Common myeloid progenitor, CD34-positive (primary cell): ENCODE data around the gene TSPAN10.

Experiments
- CTCF ChIA-PET: fragments of 350-600 bp; sonication (Branson Sonifier 250); formaldehyde crosslinking; loops from one replicate; lab custom pipeline; 2021; ENCODE audit warnings: antibody characterized with exemption; lab: Charles Lee
- POLR2A ChIA-PET: fragments of 350-600 bp; sonication (Branson Sonifier 250); formaldehyde crosslinking; loops from one replicate; lab custom pipeline; 2021; ENCODE audit warnings: antibody characterized with exemption; lab: Charles Lee
- DNase-seq, 3 donors: peaks; one replicate each; pipeline versions ENCODE4 v3.0.0 to v3.0.0-alpha.2; 2013
- H3K27ac ChIP-seq, 2 experiments: 1 replicate in 1 of 2; 2 replicates in 1 of 2; pipeline ENCODE4 v1.7.0; 2013; ENCODE audit warnings: inconsistent platforms in 2 of 2, low read length in 2 of 2, mild to moderate bottlenecking in 2 of 2, low read depth in 1 of 2, moderate library complexity in 1 of 2; ENCODE audit not compliant: severe bottlenecking in 2 of 2, insufficient read depth in 1 of 2, poor library complexity in 1 of 2
- H3K27me3 ChIP-seq, 5 experiments: replicated peaks in 2 of 5; 1 replicate in 3 of 5; 2 replicates in 2 of 5; pipeline versions ENCODE4 v1.6.1 to v1.7.0; 2013; ENCODE audit warnings: low read length in 4 of 5, mild to moderate bottlenecking in 2 of 5, moderate library complexity in 2 of 5, inconsistent platforms in 1 of 5; ENCODE audit not compliant: insufficient read depth in 5 of 5, control insufficient read depth in 4 of 5
- H3K36me3 ChIP-seq, 4 experiments: 1 replicate in 2 of 4; 2 replicates in 2 of 4; pipeline versions ENCODE4 v1.6.1 to v1.7.0; 2013; ENCODE audit warnings: low read length in 3 of 4, control low read depth in 1 of 4, mild to moderate bottlenecking in 1 of 4; ENCODE audit not compliant: control insufficient read depth in 4 of 4, insufficient read depth in 4 of 4
- H3K4me1 ChIP-seq, 4 experiments: 1 replicate in 3 of 4; 2 replicates in 1 of 4; pipeline versions ENCODE4 v1.6.1 to v1.7.1; 2013; ENCODE audit warnings: low read length in 3 of 4, mild to moderate bottlenecking in 3 of 4, control low read depth in 1 of 4, inconsistent platforms in 1 of 4, moderate library complexity in 1 of 4; ENCODE audit not compliant: control insufficient read depth in 4 of 4, insufficient read depth in 4 of 4; ENCODE audit errors: control extremely low read depth in 1 of 4
- H3K4me3 ChIP-seq, 7 experiments: 1 replicate in 4 of 7; 2 replicates in 3 of 7; pipeline versions ENCODE4 v1.5.1 to v1.7.0; 2013; ENCODE audit warnings: mild to moderate bottlenecking in 7 of 7, low read length in 6 of 7, moderate library complexity in 6 of 7, inconsistent platforms in 2 of 7, low read depth in 2 of 7, control low read depth in 1 of 7; ENCODE audit not compliant: insufficient read depth in 4 of 7, control insufficient read depth in 1 of 7; ENCODE audit errors: extremely low read depth in 1 of 7
- H3K9me3 ChIP-seq, 5 experiments: 1 replicate in 4 of 5; 2 replicates in 1 of 5; pipeline versions ENCODE4 v1.6.1 to v1.7.1; 2013; ENCODE audit warnings: low read length in 4 of 5, mild to moderate bottlenecking in 2 of 5, inconsistent platforms in 1 of 5, low read depth in 1 of 5, moderate library complexity in 1 of 5; ENCODE audit not compliant: control insufficient read depth in 4 of 5, insufficient read depth in 2 of 5; ENCODE audit errors: control extremely low read depth in 1 of 5
- WGBS: methylation state at CpG from one replicate; pipeline ENCODE4 v1.1.5; 2013; ENCODE audit not compliant: insufficient coverage; 5-methylcytosine and 5-hydroxymethylcytosine counted together

The TSPAN10 gene

DNA sequence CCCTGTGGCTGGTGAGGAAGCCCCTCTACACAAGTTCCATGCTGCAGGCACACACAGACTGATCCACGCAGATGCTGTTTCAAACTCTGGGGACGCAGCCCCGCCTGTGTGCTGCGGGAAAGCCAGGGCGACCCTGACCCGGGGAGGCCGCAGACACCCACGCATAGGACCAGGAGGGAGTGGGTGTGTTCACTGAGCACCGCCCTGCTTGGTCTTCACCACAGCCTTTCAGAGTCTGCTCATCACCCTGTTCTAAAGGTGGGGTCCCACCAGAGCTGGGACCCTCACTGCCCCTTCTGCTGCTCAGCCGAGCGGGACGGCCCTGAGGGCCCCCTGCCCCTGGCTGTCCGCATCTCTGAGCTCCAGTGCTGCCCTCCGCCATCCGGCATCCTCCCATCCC lies 7.5 kb downstream of the TSPAN10 start:
- peaks cover 0 to 4% (median 0%) of the 10 kb centered on the region in 4 experiments for H3K36me3 ChIP-seq
- peaks cover 0 to 13% (median 8%) of the 10 kb centered on the region in 5 experiments for H3K9me3 ChIP-seq
- H3K4me1 ChIP-seq: peaks cover 0 to 1% (median 0%) of the 10 kb centered on the region in 4 experiments
- WGBS: 98% methylated on average over 14 of the region's 15 CpGs
- DNase-seq: no peak
- peaks cover 0 to 28% (median 14%) of the 10 kb centered on the region in 5 experiments for H3K27me3 ChIP-seq
- no peak overlapping the region for H3K4me3 ChIP-seq
- H3K27ac ChIP-seq: no peak overlapping the region
- ChIA-PET POLR2A (no interaction called here), CTCF (no interaction called here)

DNA sequence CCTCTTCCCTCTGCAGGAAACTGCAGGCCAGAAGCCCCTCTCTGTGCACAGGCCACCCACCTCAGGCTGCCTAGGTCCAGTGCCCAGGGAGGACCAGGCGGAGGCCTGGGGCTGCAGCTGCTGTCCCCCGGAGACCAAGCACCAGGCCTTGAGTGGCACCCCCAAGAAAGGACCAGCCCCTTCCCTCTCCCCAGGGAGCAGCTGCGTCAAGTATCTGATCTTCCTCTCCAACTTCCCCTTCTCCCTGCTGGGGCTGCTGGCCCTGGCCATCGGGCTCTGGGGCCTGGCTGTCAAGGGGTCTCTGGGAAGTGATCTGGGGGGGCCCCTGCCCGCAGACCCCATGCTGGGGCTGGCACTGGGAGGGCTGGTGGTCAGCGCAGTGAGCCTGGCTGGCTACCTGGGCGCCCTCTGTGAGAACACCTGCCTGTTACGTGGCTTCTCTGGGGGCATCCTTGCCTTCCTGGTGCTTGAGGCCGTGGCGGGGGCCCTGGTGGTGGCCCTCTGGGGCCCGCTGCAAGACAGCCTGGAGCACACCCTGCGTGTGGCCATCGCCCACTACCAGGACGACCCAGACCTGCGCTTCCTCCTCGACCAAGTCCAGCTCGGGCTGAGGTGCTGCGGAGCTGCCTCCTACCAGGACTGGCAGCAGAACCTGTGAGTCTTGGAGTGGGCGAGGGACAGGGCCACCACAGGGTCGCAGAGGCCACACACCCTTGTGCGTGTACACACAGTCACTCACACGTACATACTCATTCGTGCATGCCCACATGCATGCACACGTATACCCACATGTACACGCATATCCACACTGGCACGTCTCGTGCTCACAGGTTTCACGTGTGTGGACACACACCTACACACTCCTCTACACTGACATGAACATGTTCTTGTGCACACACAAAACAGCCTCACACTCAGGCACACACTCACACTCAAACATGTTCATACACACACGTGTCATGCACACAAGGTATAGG lies 8.3 kb downstream of the TSPAN10 start:
- Histone ChIP-seq H3K27me3 (peaks cover 0 to 34% (median 14%) of the 10 kb centered on the region in 5 experiments), H3K27ac (no peak overlapping the region), H3K36me3 (peaks cover 0 to 4% (median 0%) of the 10 kb centered on the region in 4 experiments), H3K4me3 (no peak overlapping the region), H3K4me1 (peaks cover 0 to 1% (median 0%) of the 10 kb centered on the region in 4 experiments), H3K9me3 (peaks cover 0 to 13% (median 8%) of the 10 kb centered on the region in 5 experiments)
- no peak for DNase-seq
- WGBS: 90% methylated on average over 23 of the region's 29 CpGs
- ChIA-PET POLR2A (interaction anchor here (0.6 kb wide), 1 partner anchor 21 kb away, joined by 3 read pairs; the partner anchor contains the start of genes CCDC137 and OXLD1), CTCF (no interaction called here)

DNA sequence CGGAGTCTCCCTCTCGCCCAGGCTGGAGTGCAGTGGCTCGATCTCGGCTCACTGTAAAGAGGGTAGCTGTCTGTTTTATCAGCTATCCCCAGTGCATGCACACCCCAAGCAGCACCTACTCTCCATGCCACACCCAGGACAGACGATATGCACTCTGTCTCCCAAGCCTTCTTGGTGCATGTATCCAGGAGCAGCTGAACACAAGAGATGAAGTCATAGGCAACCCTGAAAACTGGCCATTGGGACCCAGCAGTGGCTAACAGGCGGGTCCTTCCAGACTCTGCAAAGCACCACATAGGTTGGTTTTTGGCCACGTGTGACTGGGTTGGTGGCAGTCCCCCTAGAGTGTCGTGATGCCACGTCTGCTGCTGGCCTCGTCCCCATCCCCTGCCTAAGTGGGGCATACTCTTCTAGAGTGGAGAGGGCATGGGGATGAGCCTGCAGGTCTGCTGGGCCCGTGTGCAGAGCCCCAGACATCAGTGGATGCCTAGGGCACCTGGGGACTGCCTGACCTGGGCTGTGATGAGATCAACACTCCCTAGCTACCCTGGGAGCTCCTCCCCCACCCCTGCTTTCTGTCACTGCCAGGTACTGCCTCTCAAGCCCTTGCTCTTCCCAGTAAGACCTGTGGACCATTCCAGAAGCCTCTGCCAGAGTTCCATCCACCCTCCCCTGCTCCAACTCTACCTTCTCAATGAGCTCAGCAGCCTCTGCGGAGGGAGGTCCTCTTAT lies 10.0 kb downstream of the TSPAN10 start:
- WGBS: 89% methylated on average over 8 of the region's 12 CpGs
- Histone ChIP-seq H3K27me3 (peaks cover 0 to 35% (median 14%) of the 10 kb centered on the region in 5 experiments), H3K4me1 (peaks cover 0 to 1% (median 0%) of the 10 kb centered on the region in 4 experiments), H3K4me3 (no peak overlapping the region), H3K9me3 (peaks cover 0 to 13% (median 8%) of the 10 kb centered on the region in 5 experiments), H3K27ac (no peak overlapping the region), H3K36me3 (peaks cover 0 to 6% (median 0%) of the 10 kb centered on the region in 4 experiments)
- POLR2A ChIA-PET: no interaction called here
- DNase-seq: no peak
- CTCF ChIA-PET: no interaction called here

- Histone ChIP-seq H3K36me3 (peaks cover 0 to 6% (median 0%) of the 10 kb centered on the region in 4 experiments), H3K9me3 (peaks cover 0 to 13% (median 8%) of the 10 kb centered on the region in 5 experiments), H3K27me3 (peaks cover 0 to 35% (median 14%) of the 10 kb centered on the region in 5 experiments), H3K4me3 (no peak overlapping the region), H3K27ac (no peak overlapping the region), H3K4me1 (peaks cover 0 to 2% (median under 1%) of the 10 kb centered on the region in 4 experiments)
- no peak for DNase-seq
- ChIA-PET CTCF (no interaction called here), POLR2A (no interaction called here)
- WGBS: 81% methylated on average over 6 of the region's 21 CpGs
Observed at GRCh38 chr17:81647640-81648012, 10.6 kb downstream of the TSPAN10 start.

DNA sequence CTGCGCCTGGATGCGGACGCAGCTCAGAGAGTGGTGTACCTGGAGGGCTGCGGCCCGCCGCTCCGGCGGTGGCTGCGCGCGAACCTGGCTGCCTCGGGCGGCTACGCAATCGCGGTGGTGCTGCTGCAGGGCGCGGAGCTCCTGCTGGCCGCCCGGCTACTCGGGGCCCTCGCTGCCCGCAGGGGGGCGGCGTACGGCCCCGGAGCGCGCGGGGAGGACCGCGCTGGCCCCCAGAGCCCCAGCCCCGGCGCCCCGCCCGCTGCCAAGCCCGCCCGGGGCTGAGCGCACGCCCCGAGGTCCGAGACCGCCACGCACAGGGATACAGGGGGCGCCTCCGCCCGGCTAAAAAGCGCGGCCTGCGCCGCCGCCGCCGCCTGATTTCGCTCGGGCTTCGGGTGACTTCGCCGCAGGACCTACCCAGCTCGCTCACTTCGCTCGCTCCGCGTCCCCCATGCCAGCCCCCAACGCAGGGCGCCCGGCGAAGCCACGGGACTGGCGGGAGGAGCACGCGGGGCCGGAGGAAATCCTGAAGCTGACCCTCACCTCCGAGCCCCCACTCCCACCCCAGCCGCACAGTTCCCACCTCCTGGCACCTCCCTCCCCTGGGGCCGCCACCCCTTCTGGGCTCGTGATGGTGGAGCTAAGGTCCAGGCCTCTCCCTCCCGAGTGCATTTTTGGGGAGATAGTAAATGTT lies 11.2 kb downstream of the TSPAN10 start:
- DNase-seq: no peak
- CTCF ChIA-PET: no interaction called here
- POLR2A ChIA-PET: no interaction called here

GRCh38 chr17:81648707-81649085 lies 11.7 kb downstream of the TSPAN10 start:
- peaks cover 0 to 13% (median 8%) of the 10 kb centered on the region in 5 experiments for H3K9me3 ChIP-seq
- no peak overlapping the region for H3K4me3 ChIP-seq
- peaks cover 0 to 12% (median 11%) of the 10 kb centered on the region in 4 experiments for H3K4me1 ChIP-seq
- peaks cover 0 to 6% (median 0%) of the 10 kb centered on the region in 4 experiments for H3K36me3 ChIP-seq
- no peak overlapping the region for H3K27ac ChIP-seq
- no peak for DNase-seq
- CTCF ChIA-PET: no interaction called here
- 86% methylated on average over 13 of the region's 14 CpGs for WGBS
- H3K27me3 ChIP-seq: peaks cover 0 to 35% (median 14%) of the 10 kb centered on the region in 5 experiments
- POLR2A ChIA-PET: interaction anchor here (0.7 kb wide), 1 partner anchor 22 kb away, joined by 4 read pairs; no protein-coding TSS in a partner anchor

More for the DNA sequence above, 11.2 kb downstream of the TSPAN10 start:
- 10% methylated on average over 53 of the region's 78 CpGs for WGBS
- H3K27ac ChIP-seq: no peak overlapping the region
- peaks cover 0 to 35% (median 14%) of the 10 kb centered on the region in 5 experiments for H3K27me3 ChIP-seq
- H3K4me3 ChIP-seq: no peak overlapping the region
- peaks cover 0 to 6% (median 0%) of the 10 kb centered on the region in 4 experiments for H3K36me3 ChIP-seq
- H3K9me3 ChIP-seq: peaks cover 0 to 13% (median 8%) of the 10 kb centered on the region in 5 experiments
- H3K4me1 ChIP-seq: peaks cover 0 to 7% (median 6%) of the 10 kb centered on the region in 4 experiments
